Measurements from ENCODE around the gene ZFHX3. TPM values are rescaled to one million over a fixed set of nuclear protein-coding genes. Genes with fewer than 3 reads are reported as not detected.

The ZFHX3 gene
- total and polyA plus RNA-seq, 2 of the 8 experiments (the other 6 are each of a cell fraction or from before 2014, with no cell fraction given): 0.08 to 0.99 TPM

DNA sequence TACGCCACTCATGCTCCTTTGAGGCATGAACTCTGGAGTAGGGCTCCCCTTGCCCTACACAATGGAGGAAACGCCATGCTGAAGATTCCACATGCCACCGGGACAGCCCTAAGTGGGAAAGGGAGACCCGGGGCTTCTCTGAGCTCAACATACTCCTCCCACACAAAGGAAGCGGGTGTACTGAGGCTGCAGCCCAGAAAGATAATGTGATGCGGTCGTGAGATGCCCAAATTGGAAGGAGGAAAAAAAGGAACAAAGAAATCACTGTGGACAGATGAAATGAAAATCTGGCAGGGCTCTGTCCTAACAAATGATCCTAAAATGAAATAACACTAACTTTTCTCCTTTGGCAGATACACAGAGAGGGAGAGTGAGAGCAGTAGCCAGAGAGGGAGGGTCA, 182.1 kb downstream of the ZFHX3 start:
- POLR2A ChIA-PET (ENCODE audit: partially characterized antibody): interaction anchor here (0.6 kb wide), 1 partner anchor 66 kb away, joined by 4 read pairs; no protein-coding TSS in a partner anchor
- FAIRE-seq: no peak

More for the DNA sequence above, 182.1 kb downstream of the ZFHX3 start:
- Histone ChIP-seq H3K4me1 (replicated peaks in 1 of 4; ENCODE audit: control insufficient read depth in 3 of 4, insufficient read depth in 4 of 4, low read length in 3 of 4) (no peaks in the 10 kb centered on the region), H3K79me2 (ENCODE audit: control insufficient read depth in 1 of 2, insufficient read depth in 2 of 2, low read length in 2 of 2) (no peaks in the 10 kb centered on the region), H3K79me1 (ENCODE audit: low read depth, low read length) (no peaks in the 10 kb centered on the region), H3K18ac (ENCODE audit: extremely low read depth, low read length) (no peak overlapping the region), H3K4me3 (ENCODE audit: extremely low read depth in 1 of 4, insufficient read depth in 2 of 4, low read depth in 3 of 4, low read length in 4 of 4) (no peak overlapping the region), H2AFZ (ENCODE audit: low read length) (no peak overlapping the region), H3K9me3 (ENCODE audit: insufficient read depth in 2 of 2, low read depth in 1 of 2, low read length in 1 of 2) (no peaks in the 10 kb centered on the region), H3K23me2 (ENCODE audit: low read depth, low read length) (no peaks in the 10 kb centered on the region), H4K20me1 (replicated peaks in 1 of 2; ENCODE audit: control insufficient read depth in 1 of 2, insufficient read depth in 2 of 2, low read length in 2 of 2) (no peaks in the 10 kb centered on the region), H3K4me2 (ENCODE audit: insufficient read depth in 1 of 2, low read depth in 2 of 2, low read length in 2 of 2) (no peak overlapping the region), H2BK120ac (replicated peaks; ENCODE audit: low read depth, low read length) (no peak overlapping the region), H4K91ac (replicated peaks; ENCODE audit: insufficient read length, low read length) (no peak overlapping the region), H2BK12ac (ENCODE audit: low read depth, low read length) (no peak overlapping the region), H3K56ac (replicated peaks; ENCODE audit: insufficient read length, low read depth, low read length) (no peak overlapping the region), H2BK15ac (ENCODE audit: low read length) (no peak overlapping the region), H3K14ac (ENCODE audit: insufficient read length) (no peak overlapping the region), H4K8ac (ENCODE audit: extremely low read depth, insufficient read depth, low read length) (no peak overlapping the region), H3K9ac (replicated peaks in 1 of 4; ENCODE audit: extremely low read depth in 1 of 4, low read depth in 3 of 4, low read length in 3 of 4) (no peak overlapping the region), H2BK20ac (ENCODE audit: low read length) (no peak overlapping the region), H4K5ac (ENCODE audit: insufficient read length, low read depth, low read length) (no peak overlapping the region), H3K36me3 (ENCODE audit: control insufficient read depth in 2 of 4, insufficient read depth in 4 of 4, low read length in 3 of 4) (no peaks in the 10 kb centered on the region), H3K27me3 (replicated peaks in 1 of 4; ENCODE audit: control insufficient read depth in 3 of 4, extremely low read depth in 1 of 4, insufficient read depth in 3 of 4, low read length in 3 of 4) (no peaks in the 10 kb centered on the region), H3K4ac (replicated peaks; ENCODE audit: insufficient read length, low read depth, low read length) (no peak overlapping the region), H2AK5ac (ENCODE audit: low read depth, low read length) (no peak overlapping the region), H3K23ac (ENCODE audit: insufficient read length) (no peak overlapping the region), H3K27ac (ENCODE audit: low read depth, low read length) (no peak overlapping the region), H2BK5ac (ENCODE audit: low read depth, low read length) (no peak overlapping the region)
- CTCF ChIA-PET (ENCODE audit: partially characterized antibody): interaction anchor here (1.2 to 25.5 kb wide), 2 partner anchors 9 to 25 kb away, joined by 5 to 376 read pairs; no protein-coding TSS in a partner anchor
- WGBS, 2 experiments (ENCODE audit: extremely low coverage in 1 of 2, insufficient coverage in 1 of 2, insufficient read length in 1 of 2, insufficient replicate concordance in 2 of 2, low coverage in 1 of 2, low lambda C conversion rate in 2 of 2, missing lambda C conversion rate in 1 of 2): 82% methylated on average over 7 of the region's 7 CpGs; no CpG with 5 or more reads in 1 of the 2 experiments
- no peak for TF ChIP-seq TBP (IDR thresholded peaks at IDR 0.05; ENCODE audit: low read depth, low read length)
- no peak for TF ChIP-seq MAFK (IDR thresholded peaks at IDR 0.05; ENCODE audit: low read depth, low read length)
- DNase-seq (ENCODE audit: low read depth in 1 of 2, low spot score in 2 of 2): no peak
